ENCODE measurements around the gene BRINP1. TPM values are rescaled to one million over a fixed set of nuclear protein-coding genes. Genes with fewer than 3 reads are reported as not detected.

BRINP1 gene
- total and polyA plus RNA-seq, 2 of the 8 experiments (the other 6 are each of a cell fraction or from before 2014, with no cell fraction given), result 19.5 to 20.5 TPM

- no peak overlapping the region for H2AFZ ChIP-seq (ENCODE audit: low read length)
- H3K18ac ChIP-seq (ENCODE audit: extremely low read depth, low read length), result no peak overlapping the region
- no peak overlapping the region for H2BK5ac ChIP-seq (ENCODE audit: low read depth, low read length)
- no peak overlapping the region for H3K4me3 ChIP-seq (ENCODE audit: extremely low read depth in 1 of 4, insufficient read depth in 2 of 4, low read depth in 3 of 4, low read length in 4 of 4)
- no peak overlapping the region for H2AK5ac ChIP-seq (ENCODE audit: low read depth, low read length)
- no peaks in the 10 kb centered on the region for H4K20me1 ChIP-seq (replicated peaks in 1 of 2; ENCODE audit: control insufficient read depth in 1 of 2, insufficient read depth in 2 of 2, low read length in 2 of 2)
- no peak for TF ChIP-seq EZH2 (IDR thresholded peaks at IDR 0.05; ENCODE audit: low read depth, low read length, severe bottlenecking)
- TF ChIP-seq YY1 (IDR thresholded peaks at IDR 0.05; ENCODE audit: low read depth, low read length), result no peak
- TF ChIP-seq BRCA1 (IDR thresholded peaks at IDR 0.05; ENCODE audit: low read depth, low read length), result no peak
- no peak for TF ChIP-seq KDM4A (IDR thresholded peaks at IDR 0.05; ENCODE audit: low read depth, low read length, severe bottlenecking)
- TF ChIP-seq CTCF (IDR thresholded peaks at IDR 0.05; ENCODE audit: control extremely low read depth in 1 of 3, insufficient read depth in 1 of 3, low read depth in 1 of 3, low read length in 3 of 3), result no peak
- no peak for TF ChIP-seq CREB1 (IDR thresholded peaks at IDR 0.05)
- no peak for TF ChIP-seq EP300 (IDR thresholded peaks at IDR 0.05; ENCODE audit: borderline replicate concordance in 1 of 2, low read depth in 2 of 2, low read length in 2 of 2)
- no peak for TF ChIP-seq ATF2 (IDR thresholded peaks at IDR 0.05; ENCODE audit: low read length)
- no peak for TF ChIP-seq POLR2AphosphoS5 (IDR thresholded peaks at IDR 0.05; ENCODE audit: low read depth, low read length)
- H3K4ac ChIP-seq (replicated peaks; ENCODE audit: insufficient read length, low read depth, low read length), result no peak overlapping the region
- DNase-seq (ENCODE audit: low read depth in 1 of 2, low spot score in 2 of 2), result no peak
- no peak overlapping the region for H4K5ac ChIP-seq (ENCODE audit: insufficient read length, low read depth, low read length)
- H3K14ac ChIP-seq (ENCODE audit: insufficient read length), result no peak overlapping the region
- H3K9me3 ChIP-seq (ENCODE audit: insufficient read depth in 2 of 2, low read depth in 1 of 2, low read length in 1 of 2), result no peaks in the 10 kb centered on the region
- no peak for FAIRE-seq
- H2BK20ac ChIP-seq (ENCODE audit: low read length), result no peak overlapping the region
- no peak overlapping the region for H2BK12ac ChIP-seq (ENCODE audit: low read depth, low read length)
- H4K8ac ChIP-seq (ENCODE audit: extremely low read depth, insufficient read depth, low read length), result no peak overlapping the region
- H3K27me3 ChIP-seq (replicated peaks in 1 of 4; ENCODE audit: control insufficient read depth in 3 of 4, extremely low read depth in 1 of 4, insufficient read depth in 3 of 4, low read length in 3 of 4), result no peaks in the 10 kb centered on the region
- H4K91ac ChIP-seq (replicated peaks; ENCODE audit: insufficient read length, low read length), result no peak overlapping the region
- no peak overlapping the region for H2BK15ac ChIP-seq (ENCODE audit: low read length)
- H3K4me2 ChIP-seq (ENCODE audit: insufficient read depth in 1 of 2, low read depth in 2 of 2, low read length in 2 of 2), result no peak overlapping the region
- no peaks in the 10 kb centered on the region for H3K79me2 ChIP-seq (ENCODE audit: control insufficient read depth in 1 of 2, insufficient read depth in 2 of 2, low read length in 2 of 2)
- H3K23me2 ChIP-seq (ENCODE audit: low read depth, low read length), result no peaks in the 10 kb centered on the region
- POLR2A ChIA-PET (ENCODE audit: partially characterized antibody), result interaction anchor here (1.6 kb wide), 1 partner anchor 16 kb away, joined by 4 read pairs; no protein-coding TSS in a partner anchor
- H3K23ac ChIP-seq (ENCODE audit: insufficient read length), result no peak overlapping the region
- H3K27ac ChIP-seq (ENCODE audit: low read depth, low read length), result no peak overlapping the region
- WGBS, 2 experiments (ENCODE audit: extremely low coverage in 1 of 2, insufficient coverage in 1 of 2, insufficient read length in 1 of 2, insufficient replicate concordance in 2 of 2, low coverage in 1 of 2, low lambda C conversion rate in 2 of 2, missing lambda C conversion rate in 1 of 2), result 91% methylated on average over 3 of the region's 3 CpGs; no CpG with 5 or more reads in 1 of the 2 experiments
- no peak overlapping the region for H3K9ac ChIP-seq (replicated peaks in 1 of 4; ENCODE audit: extremely low read depth in 1 of 4, low read depth in 3 of 4, low read length in 3 of 4)
- H3K4me1 ChIP-seq (replicated peaks in 1 of 4; ENCODE audit: control insufficient read depth in 3 of 4, insufficient read depth in 4 of 4, low read length in 3 of 4), result peaks cover 0 to 2% (median 0%) of the 10 kb centered on the region in 4 experiments; a peak in 1 of 7 replicates
- CTCF ChIA-PET (ENCODE audit: partially characterized antibody), result interaction anchor here (0.6 kb wide), 1 partner anchor 329 kb away, joined by 3 read pairs; no protein-coding TSS in a partner anchor
- H2BK120ac ChIP-seq (replicated peaks; ENCODE audit: low read depth, low read length), result no peak overlapping the region
- H3K56ac ChIP-seq (replicated peaks; ENCODE audit: insufficient read length, low read depth, low read length), result no peak overlapping the region
- H3K79me1 ChIP-seq (ENCODE audit: low read depth, low read length), result no peaks in the 10 kb centered on the region
- H3K36me3 ChIP-seq (ENCODE audit: control insufficient read depth in 2 of 4, insufficient read depth in 4 of 4, low read length in 3 of 4), result no peaks in the 10 kb centered on the region
These were observed 183.9 kb downstream of the BRINP1 start for GRCh38 chr9:119185298-119185697.
